Esophagus mucosa (tissue), 1 donor: ENCODE data around the gene EPS8. TPM values are rescaled to one million over a fixed set of nuclear protein-coding genes. Genes with fewer than 3 reads are reported as not detected.

Source experiments
- ATAC-seq: fragments of 200-7000 bp; cut with Tn5 transposase; one replicate; pipeline ENCODE4 v1.9.1; 2020
- total RNA-seq: library from RNA; stranded (reverse); gene quantifications from one replicate; pipeline ENCODE4 v1.2.4, GENCODE V29; 2023
- donor health status: DM: yes; HTN: yes; CAD: no.

Gene EPS8
- total RNA-seq, 1 donor from 2014 or later: 7.7 TPM

- ATAC-seq: no peak
These were observed 188.8 kb downstream of the EPS8 start for GRCh38 chr12:15600223-15600935.

DNA sequence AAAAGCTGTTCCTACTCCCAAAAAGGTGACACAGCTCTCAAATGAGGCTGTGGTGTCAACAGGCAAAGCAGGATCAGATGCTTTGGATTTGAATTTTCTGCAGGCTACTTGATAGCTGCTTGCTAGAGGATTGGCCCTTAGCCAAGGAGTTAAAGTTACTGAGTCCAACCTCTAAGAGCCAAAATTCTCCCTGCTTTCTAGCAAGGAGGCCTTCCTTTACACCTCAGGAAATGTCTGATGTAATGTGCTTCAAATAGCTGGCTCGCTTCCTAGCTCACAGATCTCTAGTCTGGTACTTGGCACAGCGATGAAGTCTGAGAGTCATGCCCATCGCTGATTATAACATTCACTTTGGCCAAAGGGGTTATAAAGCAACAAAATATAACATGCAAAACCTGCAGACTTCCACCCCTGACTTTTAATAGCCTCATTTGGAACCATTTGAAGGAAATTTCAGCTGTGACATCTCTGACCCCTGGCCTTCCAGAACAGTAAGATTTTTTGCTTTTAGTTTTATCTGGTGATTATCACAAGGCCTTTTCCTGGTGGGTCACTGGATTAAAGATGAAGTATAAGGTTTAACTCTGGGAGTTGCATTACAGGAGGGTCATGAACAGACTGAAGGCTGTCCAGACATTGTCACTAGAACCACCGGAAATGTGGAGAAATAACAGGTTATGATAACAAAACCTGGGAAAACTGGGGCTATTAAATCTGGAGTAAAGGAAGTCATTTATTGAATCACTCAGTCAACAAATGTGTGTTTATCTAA is 189.7 kb downstream of the EPS8 start:
- ATAC-seq: no peak

- ATAC-seq: no peak
These were observed 191.9 kb downstream of the EPS8 start for GRCh38 chr12:15597125-15597830.

DNA sequence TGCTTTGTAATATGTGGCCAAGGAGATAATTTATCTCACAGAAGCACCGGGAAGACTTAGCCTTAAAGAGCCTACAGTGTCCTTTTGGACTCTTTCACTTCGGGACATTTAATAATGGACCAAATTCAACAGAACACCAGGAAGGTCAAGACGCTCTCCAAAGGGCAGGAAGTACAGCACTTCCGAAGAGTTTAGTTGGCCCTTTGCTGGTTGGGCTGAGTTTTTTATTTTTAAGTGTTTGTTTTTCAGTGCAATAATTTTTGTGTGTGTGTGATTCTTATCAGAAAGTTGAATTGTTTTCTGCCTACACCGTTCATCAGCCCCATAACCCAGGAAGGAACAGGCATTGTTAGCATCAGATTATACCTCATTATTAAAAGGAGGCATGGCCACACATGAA is 193.0 kb downstream of the EPS8 start:
- no peak for ATAC-seq

GRCh38 chr12:15592934-15593333 is 196.3 kb downstream of the EPS8 start:
- ATAC-seq: no peak

DNA sequence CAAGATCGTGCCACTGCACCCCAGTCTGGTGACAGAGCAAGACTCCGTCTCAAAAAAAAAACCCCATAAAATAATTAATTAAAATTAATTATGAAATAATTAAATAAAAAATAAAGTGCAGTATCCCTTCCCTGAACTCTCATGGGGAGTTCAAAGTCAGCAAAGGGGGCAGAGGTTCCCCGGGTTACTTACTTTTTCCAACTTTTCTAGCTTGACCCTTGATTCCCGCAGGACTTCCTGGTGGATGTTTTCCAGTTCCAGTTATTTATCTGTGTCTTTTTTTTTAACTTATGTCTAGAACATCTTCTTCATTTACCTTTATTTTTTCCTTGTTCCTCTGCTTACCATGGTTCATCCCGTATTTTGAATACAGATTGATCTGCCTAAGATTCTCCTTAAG is 197.4 kb downstream of the EPS8 start:
- ATAC-seq: no peak

DNA sequence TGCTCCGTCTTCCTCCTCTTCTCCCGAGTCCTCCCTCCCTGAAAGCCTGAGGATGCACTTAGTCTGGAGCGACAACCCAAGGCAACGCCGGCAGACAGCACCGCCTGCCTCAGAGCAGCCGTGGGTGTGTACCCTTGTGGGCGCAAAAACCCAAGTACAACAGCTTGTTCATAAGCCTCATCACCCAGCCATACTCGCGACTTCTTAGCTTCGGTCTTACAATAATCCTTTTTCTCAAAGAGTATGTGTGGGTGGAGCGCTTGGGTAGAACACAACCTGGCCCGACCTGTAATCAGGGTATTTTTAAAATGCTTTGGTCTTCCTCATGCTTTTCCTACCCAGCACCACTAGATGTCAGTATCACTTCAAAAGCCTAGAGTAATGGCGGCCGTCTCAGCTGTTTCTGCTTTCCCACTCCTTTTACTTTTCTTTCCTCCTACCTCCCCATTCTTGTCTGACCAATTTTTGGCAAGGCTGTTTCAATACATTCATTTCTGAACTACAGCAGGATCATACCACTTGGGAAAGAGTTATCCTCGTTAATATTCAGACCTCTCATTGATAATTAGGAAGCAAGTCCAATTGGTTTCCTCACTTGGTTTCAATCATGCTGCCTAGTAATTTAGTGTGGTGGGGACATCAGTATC is 198.9 kb downstream of the EPS8 start:
- ATAC-seq: peak; percentile 97

GRCh38 chr12:15589328-15590032 is 199.7 kb downstream of the EPS8 start:
- no peak for ATAC-seq

DNA sequence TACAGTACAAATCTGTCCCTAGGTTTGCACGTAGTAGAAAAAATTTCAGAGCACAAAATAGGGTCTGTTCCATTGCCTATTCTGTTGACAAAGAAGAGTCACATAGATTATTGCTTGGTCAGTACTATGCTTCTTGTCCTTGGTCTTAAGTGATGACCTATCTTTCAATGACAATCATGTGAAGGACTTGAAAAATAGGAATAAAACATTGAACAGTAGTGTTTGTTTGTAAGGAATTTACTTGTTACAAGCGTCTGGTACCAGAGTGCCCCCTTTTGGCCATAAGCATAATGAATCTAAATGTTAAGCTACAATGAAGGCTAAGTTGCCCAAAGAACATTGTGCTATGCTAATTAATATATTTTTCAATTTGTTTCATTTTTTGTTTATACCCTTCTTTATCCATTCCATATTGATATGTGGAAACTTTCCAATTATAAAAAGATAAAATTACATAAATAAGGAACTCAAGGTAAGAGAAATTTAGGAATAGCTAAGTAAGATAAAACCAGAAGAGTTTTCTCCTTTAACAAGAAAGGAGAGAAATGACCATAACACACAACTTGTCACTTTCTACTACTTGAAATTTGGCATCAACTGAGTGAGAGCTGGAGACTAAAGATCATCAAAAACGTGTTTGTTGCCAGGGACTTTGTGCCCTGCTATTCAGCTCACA is 204.7 kb downstream of the EPS8 start:
- ATAC-seq: no peak

GRCh38 chr12:15583804-15584203 is 205.4 kb downstream of the EPS8 start:
- no peak for ATAC-seq

DNA sequence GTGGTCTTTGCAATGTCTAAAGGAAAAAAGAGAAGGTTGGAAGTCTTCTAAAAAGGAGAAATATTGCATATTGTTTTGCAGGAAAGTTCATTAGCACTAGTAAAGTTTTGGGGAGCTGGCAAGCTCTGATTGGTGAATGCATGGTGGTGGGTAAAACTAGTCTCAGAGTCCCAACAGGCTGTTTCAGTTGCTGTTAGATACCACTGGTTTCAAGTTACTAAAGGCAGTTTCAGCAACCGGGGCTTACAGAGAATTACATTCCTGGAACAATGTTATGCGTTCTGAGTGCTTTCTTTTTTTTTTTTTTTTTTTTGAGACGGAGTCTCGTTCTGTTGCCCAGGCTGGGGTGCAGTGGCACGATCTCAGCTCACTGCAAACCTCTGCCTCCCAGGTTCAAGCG is 208.2 kb downstream of the EPS8 start:
- ATAC-seq: no peak

DNA sequence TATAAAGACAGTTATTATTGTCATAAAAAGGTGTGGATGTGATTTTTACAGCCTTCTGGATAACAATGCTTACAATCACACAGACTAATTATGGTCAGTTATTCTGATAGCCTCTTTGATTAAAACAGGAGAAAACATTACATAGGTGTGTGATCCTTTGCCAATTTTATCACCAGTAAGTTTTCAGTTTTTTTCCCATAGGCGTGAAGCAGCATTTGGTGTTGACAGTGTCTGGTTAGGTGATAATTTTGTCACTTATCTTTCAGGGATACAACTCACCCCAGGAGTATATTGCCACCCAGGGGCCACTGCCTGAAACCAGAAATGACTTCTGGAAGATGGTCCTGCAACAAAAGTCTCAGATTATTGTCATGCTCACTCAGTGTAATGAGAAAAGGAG is 208.8 kb downstream of the EPS8 start:
- ATAC-seq: no peak

DNA sequence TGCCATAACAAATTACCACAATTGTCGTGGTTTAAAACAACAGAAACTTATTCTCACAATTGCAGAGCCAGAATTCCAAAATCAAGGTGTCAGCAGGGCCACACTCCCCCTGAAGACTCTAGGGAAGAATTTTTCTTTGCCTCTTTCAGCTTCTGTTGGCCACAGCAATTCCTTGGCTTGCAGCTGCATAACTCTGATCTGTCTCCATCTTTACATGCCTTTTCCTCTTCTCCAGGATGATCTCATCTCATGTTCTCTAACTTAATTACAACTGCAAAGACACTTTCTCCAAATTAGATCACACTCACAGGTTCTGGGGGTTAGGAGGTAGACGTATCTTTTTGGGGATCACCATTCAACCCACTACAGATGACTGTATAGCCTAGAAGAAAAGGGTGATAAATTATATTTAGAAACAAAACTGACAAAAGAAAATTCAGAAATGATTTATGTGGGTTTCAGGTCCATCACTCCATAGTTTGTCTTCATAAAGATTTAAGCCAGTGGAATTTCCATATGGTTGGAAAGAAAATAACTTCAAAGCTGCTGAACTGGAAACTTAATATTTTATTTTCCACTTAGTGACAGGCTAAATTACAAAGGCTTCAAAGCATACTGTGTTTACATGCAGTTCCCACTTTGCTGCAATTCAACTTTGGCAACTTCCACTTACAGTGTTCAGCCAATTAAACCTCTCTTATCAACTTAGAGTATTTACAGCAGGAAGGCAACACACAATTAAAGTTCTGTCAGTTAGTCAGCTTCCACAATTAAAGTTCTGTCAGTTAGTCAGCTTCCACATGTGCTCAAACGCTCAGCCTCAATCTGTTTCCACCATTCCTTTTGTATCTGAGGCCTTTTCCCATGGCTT is 213.3 kb downstream of the EPS8 start:
- no peak for ATAC-seq

DNA sequence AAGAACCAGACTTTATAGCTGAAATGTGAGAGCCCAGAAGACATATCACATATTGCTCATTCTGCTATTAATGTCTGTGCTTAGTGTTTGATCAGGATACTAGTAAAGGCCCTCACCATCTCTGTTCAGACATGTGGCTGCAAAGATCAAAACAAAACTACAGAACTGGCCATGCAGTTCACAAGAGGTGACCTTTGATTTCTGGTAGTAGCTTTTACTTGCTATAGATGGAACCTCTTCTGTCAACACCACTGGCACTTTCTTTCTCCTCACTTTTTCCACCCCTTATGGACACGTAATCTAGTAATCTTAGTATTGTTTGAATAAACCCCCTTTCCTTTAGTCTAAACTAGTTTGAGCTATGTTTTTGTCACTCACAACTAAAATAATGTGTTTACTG is 214.8 kb downstream of the EPS8 start:
- ATAC-seq: no peak

Other genes starting within 250 kb of the EPS8 start
- gene STRAP, start 93.0 kb upstream of the EPS8 start, total RNA-seq: 74.0 TPM
- gene DERA, start 121.9 kb upstream of the EPS8 start, total RNA-seq: 40.4 TPM